ENCODE results near the gene PRKG1.

The PRKG1 gene

DNA sequence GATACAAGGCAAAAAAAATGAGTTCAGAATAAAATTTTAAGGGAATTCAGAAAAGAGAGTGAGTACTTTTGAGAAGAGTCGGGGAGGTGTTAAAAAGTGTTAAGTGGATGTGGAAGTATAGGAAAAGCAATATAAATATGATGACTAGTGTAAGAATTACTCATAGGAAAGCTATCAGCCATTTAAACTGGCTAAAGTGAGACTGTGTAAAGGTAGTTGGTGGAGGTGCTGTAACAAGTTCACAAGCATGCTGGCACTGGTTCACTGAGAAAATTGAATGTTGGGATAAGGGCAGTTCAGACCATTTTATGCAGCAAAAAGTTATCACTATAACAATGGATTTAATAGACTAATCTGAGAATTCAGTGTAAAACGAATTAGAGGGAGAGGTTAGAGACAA is 1060.8 kb downstream of the PRKG1 start:
- TF ChIP-seq TEAD4 (IDR thresholded peaks at IDR 0.05) (no peak), EGR1 (IDR thresholded peaks at IDR 0.05) (no peak), FOXM1 (IDR thresholded peaks at IDR 0.05; ENCODE audit: borderline replicate concordance, low read depth) (no peak), YY1 (IDR thresholded peaks at IDR 0.05; ENCODE audit: low read depth) (no peak), EP300 (IDR thresholded peaks at IDR 0.05; ENCODE audit: borderline replicate concordance) (no peak), CREB1 (IDR thresholded peaks at IDR 0.05; ENCODE audit: low read depth) (no peak)
- TF ChIP-seq, protein P1, sequence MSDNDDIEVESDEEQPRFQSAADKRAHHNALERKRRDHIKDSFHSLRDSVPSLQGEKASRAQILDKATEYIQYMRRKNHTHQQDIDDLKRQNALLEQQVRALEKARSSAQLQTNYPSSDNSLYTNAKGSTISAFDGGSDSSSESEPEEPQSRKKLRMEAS (IDR thresholded peaks at IDR 0.05) = no peak

DNA sequence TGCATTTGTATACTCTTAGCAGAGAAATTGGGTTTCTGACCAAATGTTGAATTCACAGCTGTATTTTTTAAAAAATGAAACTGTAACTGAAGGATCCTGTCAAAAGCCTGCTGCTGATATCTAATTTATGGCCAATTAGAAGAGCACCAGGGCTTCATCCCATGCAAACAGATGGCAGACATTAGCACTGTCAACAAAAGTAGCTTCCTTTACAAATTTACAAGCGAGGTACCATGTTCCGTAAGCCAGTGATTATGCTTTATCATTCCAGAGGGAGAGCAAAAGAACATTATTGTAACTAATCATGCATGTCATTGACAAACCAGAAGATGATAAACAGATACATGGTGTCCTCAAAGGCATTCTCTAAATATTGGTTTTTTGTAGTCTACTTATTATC is 1062.6 kb downstream of the PRKG1 start:
- TF ChIP-seq RAD21 (IDR thresholded peaks at IDR 0.05; ENCODE audit: low read depth) (no peak), TEAD4 (IDR thresholded peaks at IDR 0.05) (no peak), CEBPB (IDR thresholded peaks at IDR 0.05) (no peak), CREB1 (IDR thresholded peaks at IDR 0.05; ENCODE audit: low read depth) (no peak)
- TF ChIP-seq, protein P2, sequence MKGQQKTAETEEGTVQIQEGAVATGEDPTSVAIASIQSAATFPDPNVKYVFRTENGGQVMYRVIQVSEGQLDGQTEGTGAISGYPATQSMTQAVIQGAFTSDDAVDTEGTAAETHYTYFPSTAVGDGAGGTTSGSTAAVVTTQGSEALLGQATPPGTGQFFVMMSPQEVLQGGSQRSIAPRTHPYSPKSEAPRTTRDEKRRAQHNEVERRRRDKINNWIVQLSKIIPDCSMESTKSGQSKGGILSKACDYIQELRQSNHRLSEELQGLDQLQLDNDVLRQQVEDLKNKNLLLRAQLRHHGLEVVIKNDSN (IDR thresholded peaks at IDR 0.05) = no peak
- TF ChIP-seq, protein P1 (IDR thresholded peaks at IDR 0.05) = no peak

DNA sequence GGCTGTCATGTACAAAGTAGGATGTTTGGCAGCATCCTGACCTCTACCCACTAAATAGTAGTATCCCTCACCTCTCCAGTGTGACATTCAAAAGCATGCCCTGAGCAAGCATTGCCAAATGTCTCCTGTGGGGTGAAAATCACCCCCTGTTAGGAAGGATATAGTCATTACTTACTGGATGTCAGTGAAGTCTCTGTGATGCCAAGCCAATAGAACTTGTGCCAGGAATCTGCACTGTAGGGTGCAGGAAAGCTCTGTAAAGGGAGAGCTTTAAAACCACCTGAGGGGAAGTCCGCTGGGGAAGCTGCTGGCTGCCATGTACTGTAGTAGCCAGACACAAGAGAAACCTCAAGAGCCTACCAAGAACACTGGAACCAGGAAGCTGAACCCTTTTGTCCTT is 1069.1 kb downstream of the PRKG1 start:
- TF ChIP-seq NFIC (IDR thresholded peaks at IDR 0.05) (0 out of 2 replicates have a peak, but pooled peaks have one; percentile 43), TCF12 (IDR thresholded peaks at IDR 0.05; ENCODE audit: low read depth) (no peak)

DNA sequence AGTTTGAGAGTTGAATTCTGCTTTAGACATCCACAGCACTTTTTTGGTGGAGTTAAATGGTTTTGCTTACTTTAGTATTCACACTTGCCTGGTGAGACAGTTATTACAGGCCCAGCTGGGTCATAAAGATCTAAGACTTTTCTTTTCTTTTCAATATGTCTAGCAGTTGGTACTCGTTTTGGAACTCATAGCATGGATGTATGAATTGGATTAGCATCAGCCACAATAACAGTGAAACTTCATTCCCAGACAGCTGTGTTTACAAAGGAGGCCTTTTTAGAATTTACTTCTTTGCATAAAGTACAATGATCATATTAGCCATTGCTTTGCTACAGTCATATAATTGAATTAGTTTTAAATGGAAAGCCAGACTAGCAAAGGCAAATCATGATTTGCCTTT is 1071.3 kb downstream of the PRKG1 start:
- TF ChIP-seq, protein P2 (IDR thresholded peaks at IDR 0.05) = no peak

DNA sequence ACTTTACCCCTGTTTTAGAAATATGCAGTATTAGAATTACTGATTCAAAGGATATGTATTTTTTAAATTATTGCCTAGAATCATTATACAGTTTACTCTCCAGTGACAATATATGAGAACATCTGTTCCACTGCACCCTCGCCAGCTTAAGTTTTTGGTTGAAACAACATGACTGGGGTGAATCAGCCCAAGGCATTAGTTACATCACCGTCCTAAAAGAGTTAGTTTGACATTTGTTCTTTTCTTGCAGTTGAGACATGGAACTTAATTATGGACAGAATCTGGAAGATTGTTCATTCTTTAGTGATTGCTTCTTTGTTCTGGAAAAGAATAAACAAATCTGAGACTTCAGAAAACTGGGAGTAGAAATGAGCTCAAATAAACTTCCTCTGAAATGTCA is 1072.5 kb downstream of the PRKG1 start:
- TF ChIP-seq EGR1 (IDR thresholded peaks at IDR 0.05) = no peak
- no peak for TF ChIP-seq NFIC (IDR thresholded peaks at IDR 0.05)
- TF ChIP-seq, protein P2 (IDR thresholded peaks at IDR 0.05) = no peak
- TF ChIP-seq, protein P3, sequence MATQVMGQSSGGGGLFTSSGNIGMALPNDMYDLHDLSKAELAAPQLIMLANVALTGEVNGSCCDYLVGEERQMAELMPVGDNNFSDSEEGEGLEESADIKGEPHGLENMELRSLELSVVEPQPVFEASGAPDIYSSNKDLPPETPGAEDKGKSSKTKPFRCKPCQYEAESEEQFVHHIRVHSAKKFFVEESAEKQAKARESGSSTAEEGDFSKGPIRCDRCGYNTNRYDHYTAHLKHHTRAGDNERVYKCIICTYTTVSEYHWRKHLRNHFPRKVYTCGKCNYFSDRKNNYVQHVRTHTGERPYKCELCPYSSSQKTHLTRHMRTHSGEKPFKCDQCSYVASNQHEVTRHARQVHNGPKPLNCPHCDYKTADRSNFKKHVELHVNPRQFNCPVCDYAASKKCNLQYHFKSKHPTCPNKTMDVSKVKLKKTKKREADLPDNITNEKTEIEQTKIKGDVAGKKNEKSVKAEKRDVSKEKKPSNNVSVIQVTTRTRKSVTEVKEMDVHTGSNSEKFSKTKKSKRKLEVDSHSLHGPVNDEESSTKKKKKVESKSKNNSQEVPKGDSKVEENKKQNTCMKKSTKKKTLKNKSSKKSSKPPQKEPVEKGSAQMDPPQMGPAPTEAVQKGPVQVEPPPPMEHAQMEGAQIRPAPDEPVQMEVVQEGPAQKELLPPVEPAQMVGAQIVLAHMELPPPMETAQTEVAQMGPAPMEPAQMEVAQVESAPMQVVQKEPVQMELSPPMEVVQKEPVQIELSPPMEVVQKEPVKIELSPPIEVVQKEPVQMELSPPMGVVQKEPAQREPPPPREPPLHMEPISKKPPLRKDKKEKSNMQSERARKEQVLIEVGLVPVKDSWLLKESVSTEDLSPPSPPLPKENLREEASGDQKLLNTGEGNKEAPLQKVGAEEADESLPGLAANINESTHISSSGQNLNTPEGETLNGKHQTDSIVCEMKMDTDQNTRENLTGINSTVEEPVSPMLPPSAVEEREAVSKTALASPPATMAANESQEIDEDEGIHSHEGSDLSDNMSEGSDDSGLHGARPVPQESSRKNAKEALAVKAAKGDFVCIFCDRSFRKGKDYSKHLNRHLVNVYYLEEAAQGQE (IDR thresholded peaks at IDR 0.05; ENCODE audit: low read depth) = no peak
- no peak for TF ChIP-seq EP300 (IDR thresholded peaks at IDR 0.05; ENCODE audit: borderline replicate concordance)
- no peak for TF ChIP-seq FOXM1 (IDR thresholded peaks at IDR 0.05; ENCODE audit: borderline replicate concordance, low read depth)
- TF ChIP-seq, protein P1 (IDR thresholded peaks at IDR 0.05) = no peak
- TF ChIP-seq TEAD4 (IDR thresholded peaks at IDR 0.05) = no peak
- TF ChIP-seq RAD21 (IDR thresholded peaks at IDR 0.05; ENCODE audit: low read depth) = no peak
- no peak for TF ChIP-seq ZBTB7A (IDR thresholded peaks at IDR 0.05; ENCODE audit: low read depth)
- TF ChIP-seq TAF1 (IDR thresholded peaks at IDR 0.05; ENCODE audit: low read depth) = no peak
- TF ChIP-seq TCF12 (IDR thresholded peaks at IDR 0.05; ENCODE audit: low read depth) = no peak
- no peak for TF ChIP-seq CREB1 (IDR thresholded peaks at IDR 0.05; ENCODE audit: low read depth)
- TF ChIP-seq CEBPB (IDR thresholded peaks at IDR 0.05) = no peak
- no peak for TF ChIP-seq YY1 (IDR thresholded peaks at IDR 0.05; ENCODE audit: low read depth)

DNA sequence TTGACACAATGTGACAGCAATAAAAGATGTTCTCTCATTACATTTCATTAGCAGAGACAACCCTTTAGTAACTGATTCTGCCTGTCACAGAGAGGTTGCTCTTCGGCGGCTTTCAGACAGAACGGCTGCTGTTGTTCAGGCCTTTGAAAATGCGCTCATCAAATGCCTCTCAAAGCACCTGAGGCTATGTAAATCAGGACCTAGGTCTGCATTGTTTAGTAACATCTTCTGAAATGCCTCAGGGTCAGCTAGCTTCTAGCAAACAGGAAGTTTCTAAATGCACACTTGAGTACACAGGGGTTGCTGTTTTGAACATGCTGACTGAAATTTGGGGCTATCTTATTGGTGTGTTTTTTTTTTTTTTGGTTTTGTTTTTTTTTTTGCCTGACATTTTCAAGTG is 1096.5 kb downstream of the PRKG1 start:
- TF ChIP-seq TAF1 (IDR thresholded peaks at IDR 0.05; ENCODE audit: low read depth) (no peak), EP300 (IDR thresholded peaks at IDR 0.05; ENCODE audit: borderline replicate concordance) (no peak), CEBPB (IDR thresholded peaks at IDR 0.05) (no peak), EGR1 (IDR thresholded peaks at IDR 0.05) (no peak), CREB1 (IDR thresholded peaks at IDR 0.05; ENCODE audit: low read depth) (no peak), RAD21 (IDR thresholded peaks at IDR 0.05; ENCODE audit: low read depth) (no peak), TCF12 (IDR thresholded peaks at IDR 0.05; ENCODE audit: low read depth) (no peak)
- TF ChIP-seq, protein P1 (IDR thresholded peaks at IDR 0.05) = no peak
- TF ChIP-seq, protein P2 (IDR thresholded peaks at IDR 0.05) = no peak
- TF ChIP-seq, protein P3 (IDR thresholded peaks at IDR 0.05; ENCODE audit: low read depth) = no peak

Data from Ishikawa (cell line).